SU-DHL-6 (cell line): Measurements from ENCODE around the gene TUBB3.

Experiments used
- EZH2phosphoT487 ChIP-seq: fragments of 200-600 bp; sonication (generic), shearing (Covaris generic); conservative IDR thresholded peaks from 2 replicates; pipeline ENCODE4 v1.6.1; 2018; ENCODE audit warnings: mild to moderate bottlenecking, antibody characterized with exemption, low read length, moderate library complexity, mixed read lengths
- TF ChIP-seq, protein P1 (sequence below): fragments of 200-600 bp; sonication (generic); IDR thresholded peaks from one replicate; pipeline ENCODE4 v1.5.1; 2017; ENCODE audit warnings: antibody characterized with exemption, mild to moderate bottlenecking, low read length, moderate library complexity; ENCODE audit not compliant: insufficient read depth, poor library complexity, severe bottlenecking

DNA sequence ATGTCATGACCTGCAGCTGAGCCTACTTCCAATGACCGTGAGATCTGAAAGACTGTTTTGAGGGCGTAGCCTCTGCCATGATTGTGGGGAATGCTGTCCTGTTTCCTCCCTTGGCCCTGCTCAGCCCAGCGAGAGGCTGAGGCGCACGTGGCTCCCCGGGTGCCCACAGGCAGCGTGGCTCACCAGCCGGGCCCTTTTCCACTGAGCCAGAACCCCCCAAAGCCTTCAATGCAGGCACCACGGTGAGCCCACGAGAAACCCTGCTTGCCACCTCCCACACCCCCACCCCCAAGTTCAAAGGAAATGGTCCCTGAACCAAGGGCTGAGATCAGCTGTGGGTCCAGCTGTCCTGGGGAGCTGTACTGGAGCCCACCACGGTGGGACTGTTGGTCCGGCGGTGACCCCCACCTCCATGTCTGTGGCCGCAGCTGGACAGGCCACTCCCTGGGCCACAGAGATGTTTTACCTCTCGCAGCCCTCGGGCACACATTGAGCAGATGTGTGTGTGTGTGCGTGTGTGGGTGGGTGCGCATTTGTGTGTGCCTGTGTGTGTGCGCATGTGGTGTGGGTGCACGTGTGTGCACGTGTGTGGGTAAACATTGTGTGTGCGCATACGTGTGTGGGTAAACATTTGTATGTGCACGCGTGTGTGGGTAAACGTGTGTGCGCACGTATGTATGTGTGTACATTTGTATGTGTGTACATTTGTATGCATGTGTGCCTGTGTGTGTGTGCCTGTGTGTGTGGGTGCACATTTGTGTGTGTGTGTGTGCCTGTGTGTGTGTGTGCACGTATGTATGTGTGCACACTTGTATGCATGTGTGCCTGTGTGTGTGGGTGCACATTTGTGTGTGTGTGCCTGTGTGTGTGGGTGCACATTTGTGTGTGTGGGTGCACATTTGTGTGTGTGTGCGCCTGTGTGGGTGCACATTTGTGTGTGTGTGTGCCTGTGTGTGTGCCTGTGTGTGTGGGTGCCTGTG lies 9.4 kb upstream of the TUBB3 start:
- TF ChIP-seq, protein P1, sequence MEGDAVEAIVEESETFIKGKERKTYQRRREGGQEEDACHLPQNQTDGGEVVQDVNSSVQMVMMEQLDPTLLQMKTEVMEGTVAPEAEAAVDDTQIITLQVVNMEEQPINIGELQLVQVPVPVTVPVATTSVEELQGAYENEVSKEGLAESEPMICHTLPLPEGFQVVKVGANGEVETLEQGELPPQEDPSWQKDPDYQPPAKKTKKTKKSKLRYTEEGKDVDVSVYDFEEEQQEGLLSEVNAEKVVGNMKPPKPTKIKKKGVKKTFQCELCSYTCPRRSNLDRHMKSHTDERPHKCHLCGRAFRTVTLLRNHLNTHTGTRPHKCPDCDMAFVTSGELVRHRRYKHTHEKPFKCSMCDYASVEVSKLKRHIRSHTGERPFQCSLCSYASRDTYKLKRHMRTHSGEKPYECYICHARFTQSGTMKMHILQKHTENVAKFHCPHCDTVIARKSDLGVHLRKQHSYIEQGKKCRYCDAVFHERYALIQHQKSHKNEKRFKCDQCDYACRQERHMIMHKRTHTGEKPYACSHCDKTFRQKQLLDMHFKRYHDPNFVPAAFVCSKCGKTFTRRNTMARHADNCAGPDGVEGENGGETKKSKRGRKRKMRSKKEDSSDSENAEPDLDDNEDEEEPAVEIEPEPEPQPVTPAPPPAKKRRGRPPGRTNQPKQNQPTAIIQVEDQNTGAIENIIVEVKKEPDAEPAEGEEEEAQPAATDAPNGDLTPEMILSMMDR: no peak
- no peak for TF ChIP-seq EZH2phosphoT487
